Measurements from ENCODE around the gene AMER2.

AMER2 gene

DNA sequence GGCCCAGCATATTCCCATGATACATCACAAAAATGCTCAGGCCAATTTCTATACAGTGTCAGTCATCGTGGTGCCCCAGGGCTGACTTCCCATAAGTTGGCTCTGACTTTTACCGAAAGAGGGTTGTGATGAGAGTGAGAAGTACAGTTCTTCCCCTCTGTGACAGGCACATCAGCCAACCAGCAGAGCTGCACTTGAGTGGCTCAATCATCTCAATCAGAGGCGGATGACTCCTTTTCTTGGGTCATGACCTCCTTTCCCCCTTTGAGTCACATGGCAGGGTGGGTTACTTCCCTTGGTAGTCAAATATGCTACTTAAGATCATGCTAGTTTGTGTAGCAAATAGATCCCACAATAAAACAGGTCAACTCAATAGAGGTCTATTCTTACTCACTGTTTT, 6.9 kb upstream of the AMER2 start:
- H3K36me3 ChIP-seq (ENCODE audit: control insufficient read depth, insufficient read depth, low read length), result no peaks in the 10 kb centered on the region
- H3K27me3 ChIP-seq (ENCODE audit: control insufficient read depth, insufficient read depth, low read length), result no peaks in the 10 kb centered on the region
- no peak overlapping the region for H3K27ac ChIP-seq (ENCODE audit: low read depth, low read length)
- no peak overlapping the region for H3K9ac ChIP-seq (ENCODE audit: low read length)
- no peak overlapping the region for H3K4me3 ChIP-seq (ENCODE audit: low read length)
- H3K4me1 ChIP-seq (ENCODE audit: control insufficient read depth, insufficient read depth, low read length), result no peaks in the 10 kb centered on the region

GRCh38 chr13:25178070-25178469, 6.0 kb upstream of the AMER2 start:
- H3K27ac ChIP-seq (ENCODE audit: low read depth, low read length), result no peak overlapping the region
- H3K27me3 ChIP-seq (ENCODE audit: control insufficient read depth, insufficient read depth, low read length), result no peaks in the 10 kb centered on the region
- H3K36me3 ChIP-seq (ENCODE audit: control insufficient read depth, insufficient read depth, low read length), result no peaks in the 10 kb centered on the region
- no peak overlapping the region for H3K9ac ChIP-seq (ENCODE audit: low read length)
- no peaks in the 10 kb centered on the region for H3K4me1 ChIP-seq (ENCODE audit: control insufficient read depth, insufficient read depth, low read length)
- H3K4me3 ChIP-seq (ENCODE audit: low read length), result no peak overlapping the region

DNA sequence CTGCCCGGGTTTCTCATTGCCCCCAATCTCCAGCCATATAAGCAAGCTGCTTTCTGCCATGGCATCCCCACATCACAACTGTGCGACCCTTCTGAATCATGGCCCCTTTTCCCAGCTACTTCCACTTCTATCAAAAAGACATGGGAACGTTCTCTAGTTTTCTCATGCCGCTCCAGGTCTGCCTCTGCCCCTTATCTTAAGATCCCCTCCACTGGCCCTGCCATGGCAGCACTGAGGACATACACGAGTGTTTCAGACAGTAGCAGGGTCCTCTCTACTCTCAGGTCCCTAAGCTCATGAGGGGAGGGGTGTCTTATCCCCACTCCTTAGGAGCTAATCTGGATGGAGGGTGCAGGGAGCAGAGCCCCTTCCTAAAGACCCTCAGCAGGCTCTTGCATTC, 5.5 kb upstream of the AMER2 start:
- Histone ChIP-seq H3K27me3 (ENCODE audit: control insufficient read depth, insufficient read depth, low read length) (no peaks in the 10 kb centered on the region), H3K27ac (ENCODE audit: low read depth, low read length) (no peak overlapping the region), H3K9ac (ENCODE audit: low read length) (no peak overlapping the region), H3K4me3 (ENCODE audit: low read length) (no peak overlapping the region), H3K4me1 (ENCODE audit: control insufficient read depth, insufficient read depth, low read length) (no peaks in the 10 kb centered on the region), H3K36me3 (ENCODE audit: control insufficient read depth, insufficient read depth, low read length) (no peaks in the 10 kb centered on the region)

DNA sequence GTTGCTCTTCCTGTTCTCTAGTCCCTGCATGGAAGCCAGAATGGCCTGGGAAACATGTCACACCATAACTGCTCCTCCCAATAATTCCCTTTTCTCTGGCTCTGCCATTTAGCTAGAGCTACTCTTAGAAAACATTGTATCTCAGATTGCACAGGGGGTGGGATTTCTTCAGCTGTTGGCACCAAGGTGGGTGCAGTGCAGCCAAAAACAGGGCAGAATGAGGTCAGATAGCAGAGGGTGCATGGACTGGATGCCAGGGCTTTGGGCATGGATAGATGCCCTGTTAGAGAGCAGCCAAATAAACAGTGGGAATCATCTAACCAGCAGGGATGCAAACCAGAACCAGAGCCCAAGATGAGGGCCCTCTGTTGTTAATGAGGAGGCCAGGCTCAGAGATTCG, 4.9 kb upstream of the AMER2 start:
- Histone ChIP-seq H3K27ac (ENCODE audit: low read depth, low read length) (no peak overlapping the region), H3K4me1 (ENCODE audit: control insufficient read depth, insufficient read depth, low read length) (no peaks in the 10 kb centered on the region), H3K27me3 (ENCODE audit: control insufficient read depth, insufficient read depth, low read length) (peaks cover 4% of the 10 kb centered on the region), H3K36me3 (ENCODE audit: control insufficient read depth, insufficient read depth, low read length) (no peaks in the 10 kb centered on the region), H3K9ac (ENCODE audit: low read length) (no peak overlapping the region), H3K4me3 (ENCODE audit: low read length) (no peak overlapping the region)

DNA sequence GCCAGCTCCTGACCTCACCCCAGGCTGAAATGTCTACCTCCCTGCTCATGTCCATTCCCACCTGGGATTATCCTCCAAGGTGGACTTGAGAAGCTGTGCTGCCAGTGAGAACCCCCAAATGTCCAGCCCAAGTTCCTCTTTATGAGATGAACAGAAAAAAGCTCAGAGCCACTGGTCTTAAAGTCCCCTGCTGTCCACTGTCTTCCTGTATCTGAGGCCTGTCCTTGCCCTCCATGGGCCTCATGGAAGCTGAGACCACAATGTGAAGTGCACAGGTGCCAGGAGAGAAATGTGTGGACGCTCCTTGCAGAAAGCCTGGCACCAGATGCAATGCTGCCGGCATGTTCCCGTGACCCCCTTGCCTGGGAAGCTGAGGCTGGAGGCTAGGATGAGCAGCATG, 3.3 kb upstream of the AMER2 start:
- no peak overlapping the region for H3K9ac ChIP-seq (ENCODE audit: low read length)
- no peaks in the 10 kb centered on the region for H3K36me3 ChIP-seq (ENCODE audit: control insufficient read depth, insufficient read depth, low read length)
- H3K27me3 ChIP-seq (ENCODE audit: control insufficient read depth, insufficient read depth, low read length), result peaks cover 8% of the 10 kb centered on the region
- H3K27ac ChIP-seq (ENCODE audit: low read depth, low read length), result no peak overlapping the region
- no peaks in the 10 kb centered on the region for H3K4me1 ChIP-seq (ENCODE audit: control insufficient read depth, insufficient read depth, low read length)
- no peak overlapping the region for H3K4me3 ChIP-seq (ENCODE audit: low read length)

DNA sequence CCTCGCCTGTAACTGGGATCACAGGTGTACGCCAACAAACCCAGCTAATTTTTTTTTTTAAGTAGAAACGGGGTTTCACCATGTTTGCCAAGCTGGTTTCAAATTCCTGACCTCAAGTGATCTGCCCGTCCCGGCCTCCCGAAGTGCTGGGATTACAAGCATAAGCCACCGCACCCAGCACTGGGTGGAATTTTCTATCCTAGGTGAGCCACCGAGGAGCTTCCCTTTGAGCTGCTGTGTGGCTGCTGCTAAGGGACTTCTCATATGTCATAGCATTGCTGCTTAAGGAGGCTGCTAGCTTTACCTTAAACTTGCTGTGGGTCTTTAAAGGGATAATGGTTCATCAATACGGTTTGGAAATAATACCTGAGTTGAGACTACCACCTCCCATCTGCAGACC, 2.9 kb upstream of the AMER2 start:
- H3K4me1 ChIP-seq (ENCODE audit: control insufficient read depth, insufficient read depth, low read length), result no peaks in the 10 kb centered on the region
- no peak overlapping the region for H3K4me3 ChIP-seq (ENCODE audit: low read length)
- H3K27me3 ChIP-seq (ENCODE audit: control insufficient read depth, insufficient read depth, low read length), result peaks cover 8% of the 10 kb centered on the region
- H3K9ac ChIP-seq (ENCODE audit: low read length), result no peak overlapping the region
- H3K36me3 ChIP-seq (ENCODE audit: control insufficient read depth, insufficient read depth, low read length), result no peaks in the 10 kb centered on the region
- H3K27ac ChIP-seq (ENCODE audit: low read depth, low read length), result no peak overlapping the region

DNA sequence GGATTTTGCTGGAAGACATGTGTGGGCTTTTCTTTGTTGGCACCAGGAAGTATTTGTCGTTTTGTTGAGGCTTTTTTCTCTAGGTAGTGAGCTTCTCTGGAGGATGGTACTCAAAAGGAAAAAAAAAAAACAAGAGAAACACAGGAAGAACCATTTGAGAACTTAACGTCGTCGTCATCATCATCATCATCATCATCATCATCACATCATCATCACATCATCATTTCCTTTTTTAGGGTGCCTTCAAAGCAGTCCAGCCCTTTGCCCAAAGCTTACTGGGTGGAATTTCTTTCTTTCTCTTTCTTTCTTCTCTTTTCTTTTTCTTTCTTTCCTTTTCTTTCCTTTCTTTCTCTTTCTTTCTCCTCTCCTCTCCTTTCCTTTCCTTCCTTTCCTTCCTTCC, 2.2 kb upstream of the AMER2 start:
- no peak overlapping the region for H3K9ac ChIP-seq (ENCODE audit: low read length)
- H3K4me1 ChIP-seq (ENCODE audit: control insufficient read depth, insufficient read depth, low read length), result no peaks in the 10 kb centered on the region
- H3K4me3 ChIP-seq (ENCODE audit: low read length), result no peak overlapping the region
- H3K36me3 ChIP-seq (ENCODE audit: control insufficient read depth, insufficient read depth, low read length), result no peaks in the 10 kb centered on the region
- H3K27me3 ChIP-seq (ENCODE audit: control insufficient read depth, insufficient read depth, low read length), result peaks cover 8% of the 10 kb centered on the region
- no peak overlapping the region for H3K27ac ChIP-seq (ENCODE audit: low read depth, low read length)

- H3K4me3 ChIP-seq (ENCODE audit: low read length), result no peak overlapping the region
- no peak overlapping the region for H3K9ac ChIP-seq (ENCODE audit: low read length)
- H3K4me1 ChIP-seq (ENCODE audit: control insufficient read depth, insufficient read depth, low read length), result no peaks in the 10 kb centered on the region
- H3K27me3 ChIP-seq (ENCODE audit: control insufficient read depth, insufficient read depth, low read length), result peaks cover 8% of the 10 kb centered on the region
- no peak overlapping the region for H3K27ac ChIP-seq (ENCODE audit: low read depth, low read length)
- no peaks in the 10 kb centered on the region for H3K36me3 ChIP-seq (ENCODE audit: control insufficient read depth, insufficient read depth, low read length)
Observed at GRCh38 chr13:25172303-25172630, 179 bp upstream of the AMER2 start.

DNA sequence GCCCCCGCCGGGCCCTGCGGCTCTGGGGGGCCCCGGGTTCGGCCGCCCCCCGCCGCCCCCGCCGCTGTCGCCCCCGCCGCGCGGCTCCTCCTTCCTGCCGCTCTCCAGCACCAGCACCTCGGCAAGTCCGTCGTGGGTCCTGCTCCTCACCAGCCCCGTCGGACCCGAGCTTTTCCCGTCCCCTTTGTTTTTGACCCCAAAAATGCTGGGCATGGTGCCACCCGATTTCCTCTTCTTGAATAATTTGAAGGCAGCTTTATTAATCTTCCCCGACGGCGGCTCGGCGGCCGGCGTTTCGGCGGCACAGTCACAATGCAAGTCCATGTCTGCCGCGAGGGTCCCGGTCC, 945 bp downstream of the AMER2 start:
- H3K27me3 ChIP-seq (ENCODE audit: control insufficient read depth, insufficient read depth, low read length), result peaks cover 8% of the 10 kb centered on the region
- no peak overlapping the region for H3K27ac ChIP-seq (ENCODE audit: low read depth, low read length)
- H3K36me3 ChIP-seq (ENCODE audit: control insufficient read depth, insufficient read depth, low read length), result no peaks in the 10 kb centered on the region
- no peak overlapping the region for H3K4me3 ChIP-seq (ENCODE audit: low read length)
- H3K9ac ChIP-seq (ENCODE audit: low read length), result no peak overlapping the region
- H3K4me1 ChIP-seq (ENCODE audit: control insufficient read depth, insufficient read depth, low read length), result no peaks in the 10 kb centered on the region

DNA sequence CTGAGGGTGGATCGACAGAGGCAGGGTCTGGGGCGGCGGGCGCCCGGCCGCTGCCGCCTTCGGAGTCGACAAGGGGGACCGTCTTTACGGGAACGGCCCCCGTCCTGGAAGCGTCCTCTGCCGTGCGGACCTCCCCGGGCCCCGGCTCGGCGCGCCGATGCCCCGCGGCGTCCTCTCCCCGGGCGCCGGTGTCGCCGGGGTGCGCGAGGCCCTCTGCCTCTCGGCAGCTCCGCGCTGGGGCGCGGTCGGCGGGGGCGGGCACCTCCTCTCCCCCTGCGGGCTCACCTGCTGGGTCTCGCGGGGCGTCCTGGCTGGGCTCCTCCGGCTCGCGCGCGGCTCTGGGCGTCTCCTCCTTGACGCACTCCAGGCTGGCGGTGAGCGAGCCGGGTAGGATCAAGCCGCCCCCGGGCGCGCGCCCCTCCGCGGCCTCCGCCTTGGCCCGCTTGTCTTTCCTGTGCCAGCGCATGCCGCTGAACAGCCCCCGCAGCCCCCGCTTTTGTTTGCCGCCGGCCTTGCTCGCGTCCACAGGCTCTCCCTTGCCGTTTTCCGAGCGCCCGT, 1.5 kb downstream of the AMER2 start:
- H3K36me3 ChIP-seq (ENCODE audit: control insufficient read depth, insufficient read depth, low read length), result no peaks in the 10 kb centered on the region
- no peak overlapping the region for H3K27ac ChIP-seq (ENCODE audit: low read depth, low read length)
- H3K9ac ChIP-seq (ENCODE audit: low read length), result no peak overlapping the region
- H3K4me1 ChIP-seq (ENCODE audit: control insufficient read depth, insufficient read depth, low read length), result no peaks in the 10 kb centered on the region
- H3K27me3 ChIP-seq (ENCODE audit: control insufficient read depth, insufficient read depth, low read length), result peaks cover 8% of the 10 kb centered on the region
- no peak overlapping the region for H3K4me3 ChIP-seq (ENCODE audit: low read length)

DNA sequence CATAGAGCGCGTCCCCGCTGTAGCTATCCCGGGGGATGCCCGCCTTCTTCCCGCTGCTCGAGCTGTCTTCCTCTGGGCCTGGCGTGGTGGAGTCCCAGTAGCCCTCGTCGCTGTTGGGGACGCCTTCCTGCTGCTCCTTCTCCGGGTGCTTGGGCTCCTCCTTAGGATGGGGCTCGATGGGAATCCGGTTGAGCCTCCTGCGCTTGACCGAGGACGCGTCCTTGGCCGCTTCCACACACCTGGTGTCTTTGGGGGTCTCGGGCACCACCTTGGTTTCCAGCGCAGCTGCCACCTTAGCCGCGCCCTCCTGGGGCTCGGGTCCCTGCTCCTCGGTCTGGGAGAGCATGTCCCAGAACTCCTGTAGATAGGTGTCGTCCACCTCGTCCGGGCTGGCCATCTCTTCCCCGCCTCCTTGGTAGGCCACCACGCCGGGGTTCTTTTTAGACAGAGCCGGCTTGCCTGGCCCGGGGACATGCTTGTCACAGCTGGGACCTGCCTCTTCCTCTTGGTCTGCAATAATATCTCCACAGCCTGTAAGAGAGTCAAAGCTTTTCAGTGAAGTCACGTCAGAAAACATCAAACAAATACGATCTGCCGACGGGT, 2.0 kb downstream of the AMER2 start:
- Histone ChIP-seq H3K27me3 (ENCODE audit: control insufficient read depth, insufficient read depth, low read length) (peaks cover 8% of the 10 kb centered on the region), H3K4me1 (ENCODE audit: control insufficient read depth, insufficient read depth, low read length) (no peaks in the 10 kb centered on the region), H3K36me3 (ENCODE audit: control insufficient read depth, insufficient read depth, low read length) (no peaks in the 10 kb centered on the region), H3K27ac (ENCODE audit: low read depth, low read length) (no peak overlapping the region), H3K4me3 (ENCODE audit: low read length) (no peak overlapping the region), H3K9ac (ENCODE audit: low read length) (no peak overlapping the region)

GRCh38 chr13:25169356-25169755, 2.7 kb downstream of the AMER2 start:
- peaks cover 8% of the 10 kb centered on the region for H3K27me3 ChIP-seq (ENCODE audit: control insufficient read depth, insufficient read depth, low read length)
- no peaks in the 10 kb centered on the region for H3K36me3 ChIP-seq (ENCODE audit: control insufficient read depth, insufficient read depth, low read length)
- no peak overlapping the region for H3K4me3 ChIP-seq (ENCODE audit: low read length)
- H3K4me1 ChIP-seq (ENCODE audit: control insufficient read depth, insufficient read depth, low read length), result no peaks in the 10 kb centered on the region
- H3K9ac ChIP-seq (ENCODE audit: low read length), result no peak overlapping the region
- no peak overlapping the region for H3K27ac ChIP-seq (ENCODE audit: low read depth, low read length)

GRCh38 chr13:25168790-25169189, 3.3 kb downstream of the AMER2 start:
- Histone ChIP-seq H3K27me3 (ENCODE audit: control insufficient read depth, insufficient read depth, low read length) (peaks cover 8% of the 10 kb centered on the region), H3K36me3 (ENCODE audit: control insufficient read depth, insufficient read depth, low read length) (no peaks in the 10 kb centered on the region), H3K9ac (ENCODE audit: low read length) (no peak overlapping the region), H3K27ac (ENCODE audit: low read depth, low read length) (no peak overlapping the region), H3K4me1 (ENCODE audit: control insufficient read depth, insufficient read depth, low read length) (no peaks in the 10 kb centered on the region), H3K4me3 (ENCODE audit: low read length) (no peak overlapping the region)

All from rectal smooth muscle tissue (tissue), 1 donor.